Activated CD4-positive, alpha-beta memory T cell treated with anti-CD3 and anti-CD28 coated beads, Interleukin-2, amount 10 ng/mL, durations not matched to agents 7 days and 5 days (primary cell): ENCODE data around the gene COL1A1. TPM values are rescaled to one million over a fixed set of nuclear protein-coding genes. Genes with fewer than 3 reads are reported as not detected.

Experiments
- CTCF ChIA-PET: fragments of 350-600 bp; sonication (Branson Sonifier 250); formaldehyde crosslinking; loops from one replicate; lab custom pipeline; 2021; ENCODE audit warnings: antibody characterized with exemption, inconsistent platforms; lab: Charles Lee
- POLR2A ChIA-PET: fragments of 350-600 bp; sonication (Branson Sonifier 250); formaldehyde crosslinking; loops from one replicate; lab custom pipeline; 2021; ENCODE audit warnings: antibody characterized with exemption; lab: Charles Lee
- DNase-seq: peaks from one replicate; pipeline ENCODE4 v3.0.0-alpha.2; 2020
- H3K27ac Mint-ChIP-seq: one replicate; pipeline ENCODE4 v1.8.0; 2021; ENCODE audit warnings: mild to moderate bottlenecking, mixed read lengths
- H3K27me3 Mint-ChIP-seq: one replicate; pipeline ENCODE4 v1.8.0; 2021; ENCODE audit warnings: mixed read lengths
- H3K36me3 Mint-ChIP-seq: one replicate; pipeline ENCODE4 v1.8.0; 2021; ENCODE audit warnings: low read depth, mixed read lengths
- H3K4me1 Mint-ChIP-seq: one replicate; pipeline ENCODE4 v1.8.0; 2021; ENCODE audit warnings: mixed read lengths
- H3K4me3 Mint-ChIP-seq: one replicate; pipeline ENCODE4 v1.8.0; 2021; ENCODE audit warnings: mild to moderate bottlenecking, mixed read lengths
- H3K9me3 Mint-ChIP-seq: one replicate; pipeline ENCODE4 v1.8.0; 2021; ENCODE audit warnings: mixed read lengths
- total RNA-seq, 2 experiments: library from RNA; stranded (reverse); gene quantifications; one replicate each; pipeline ENCODE4 v1.2.3, GENCODE V29; 2021

COL1A1 gene
- total RNA-seq, result under 1 TPM; 0.50 to 0.55 TPM

DNA sequence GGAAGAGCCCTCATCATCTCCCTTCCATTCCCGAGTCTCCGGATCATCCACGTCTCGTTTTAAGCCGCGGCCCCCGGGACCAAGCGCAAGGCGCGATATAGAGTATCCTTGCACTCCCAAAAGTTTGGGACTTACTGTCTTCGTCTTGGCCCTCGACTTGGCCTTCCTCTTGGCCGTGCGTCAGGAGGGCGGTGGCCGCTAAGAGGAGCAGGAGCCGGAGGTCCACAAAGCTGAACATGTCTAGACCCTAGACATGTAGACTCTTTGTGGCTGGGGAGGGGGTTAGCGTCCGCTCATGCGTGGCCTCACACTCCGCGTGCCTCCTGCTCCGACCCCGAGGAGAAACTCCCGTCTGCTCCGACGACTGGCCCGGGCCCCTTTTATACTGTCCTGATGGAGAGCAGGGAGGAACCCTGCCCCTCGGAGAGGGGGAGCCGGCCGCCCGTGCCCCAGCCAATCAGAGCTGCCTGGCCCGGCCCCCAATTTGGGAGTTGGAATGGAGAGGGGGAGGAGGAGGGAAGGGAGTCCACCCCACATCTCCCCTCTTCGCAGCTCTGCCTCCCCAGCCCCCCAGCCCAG is at the start of gene COL1A1:
Gene COL1A1 (minus strand): TSS at position 356 of the 579 bp plus-strand sequence. CDS start 118 bp downstream, at position 238.
- H3K36me3 Mint-ChIP-seq, result no peaks in the 10 kb centered on the region
- H3K4me1 Mint-ChIP-seq, result peaks cover 20% of the 10 kb centered on the region
- POLR2A ChIA-PET, result interaction anchor here (0.6 to 1.6 kb wide), 4 partner anchors 72 to 91 kb away, joined by 3 to 5 read pairs (median 3); no protein-coding TSS in a partner anchor
- peak within 1 kb of the TSS; percentile 67 for H3K4me3 Mint-ChIP-seq
- peaks cover 66% of the 10 kb centered on the region for H3K27me3 Mint-ChIP-seq
- no peak for DNase-seq
- H3K27ac Mint-ChIP-seq, result no peak within 1 kb of the TSS
- CTCF ChIA-PET, result interaction anchor here (0.9 to 4.5 kb wide), 21 partner anchors 8 to 195 kb away, joined by 3 to 130 read pairs (median 6); partner anchors contain the start of genes LRRC59, PDK2 and TMEM92
- no peaks in the 10 kb centered on the region for H3K9me3 Mint-ChIP-seq

- CTCF ChIA-PET, result no interaction called here
- Mint-ChIP-seq H3K27ac (no peak overlapping the region), H3K36me3 (no peaks in the 10 kb centered on the region), H3K4me1 (no peaks in the 10 kb centered on the region), H3K4me3 (no peak overlapping the region), H3K9me3 (peaks cover 15% of the 10 kb centered on the region), H3K27me3 (peaks cover 36% of the 10 kb centered on the region)
- no peak for DNase-seq
- POLR2A ChIA-PET, result no interaction called here
These were observed 46.8 kb upstream of the COL1A1 start for GRCh38 chr17:50248255-50248654.

- H3K27ac Mint-ChIP-seq, result no peak overlapping the region
- peaks cover 38% of the 10 kb centered on the region for H3K27me3 Mint-ChIP-seq
- no peak overlapping the region for H3K4me3 Mint-ChIP-seq
- POLR2A ChIA-PET, result no interaction called here
- no peaks in the 10 kb centered on the region for H3K4me1 Mint-ChIP-seq
- DNase-seq, result no peak
- CTCF ChIA-PET, result interaction anchor here (1.3 kb wide), 1 partner anchor 44 kb away, joined by 6 read pairs; no protein-coding TSS in a partner anchor
- no peaks in the 10 kb centered on the region for H3K36me3 Mint-ChIP-seq
- H3K9me3 Mint-ChIP-seq, result peaks cover 14% of the 10 kb centered on the region
These were observed 43.3 kb upstream of the COL1A1 start for GRCh38 chr17:50244771-50245170.

DNA sequence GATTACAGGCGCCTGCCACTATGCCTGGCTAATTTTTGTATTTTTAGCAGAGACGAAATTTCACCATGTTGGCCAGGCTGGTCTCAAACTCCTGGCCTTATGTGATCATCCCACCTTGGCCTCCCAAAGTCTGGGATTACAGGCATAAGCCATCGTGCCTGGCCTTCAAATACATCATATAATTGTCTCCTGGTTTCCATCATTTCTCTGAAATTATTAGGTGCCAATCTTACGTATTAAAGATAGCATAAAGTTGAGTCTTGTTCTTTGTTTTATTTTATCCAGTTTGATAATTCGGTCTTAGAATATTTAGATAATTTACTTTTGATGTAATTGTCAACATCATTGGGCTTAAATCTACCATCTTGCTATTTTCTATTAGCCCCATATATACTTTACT is 40.0 kb upstream of the COL1A1 start:
- H3K4me3 Mint-ChIP-seq, result no peak overlapping the region
- DNase-seq, result no peak
- H3K4me1 Mint-ChIP-seq, result no peaks in the 10 kb centered on the region
- no peak overlapping the region for H3K27ac Mint-ChIP-seq
- POLR2A ChIA-PET, result no interaction called here
- H3K27me3 Mint-ChIP-seq, result peaks cover 40% of the 10 kb centered on the region
- CTCF ChIA-PET, result interaction anchor here (1.0 kb wide), 1 partner anchor 147 kb away, joined by 3 read pairs; no protein-coding TSS in a partner anchor
- no peaks in the 10 kb centered on the region for H3K9me3 Mint-ChIP-seq
- H3K36me3 Mint-ChIP-seq, result no peaks in the 10 kb centered on the region

DNA sequence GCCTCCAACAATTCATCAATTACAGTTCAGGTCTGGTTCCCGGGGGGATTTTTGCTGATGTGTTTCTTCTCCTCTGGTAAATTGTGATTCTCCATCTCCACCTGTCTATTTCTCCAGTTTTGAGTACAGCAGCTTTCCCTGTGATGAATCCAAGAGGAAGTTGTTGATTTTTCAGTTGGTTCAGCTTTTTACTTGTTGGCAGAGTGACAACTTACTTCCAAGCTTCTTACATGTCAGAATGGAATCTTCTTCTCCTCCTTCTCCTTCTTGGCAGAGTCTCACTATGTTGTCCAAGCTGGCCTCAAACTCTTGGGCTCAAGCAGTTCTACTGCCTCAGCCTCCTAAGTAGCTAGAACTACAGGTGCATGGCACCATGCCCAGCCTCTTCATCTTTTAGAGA is 39.4 kb upstream of the COL1A1 start:
- DNase-seq, result no peak
- Mint-ChIP-seq H3K4me1 (no peaks in the 10 kb centered on the region), H3K36me3 (no peaks in the 10 kb centered on the region), H3K4me3 (no peak overlapping the region), H3K27ac (no peak overlapping the region), H3K27me3 (peaks cover 41% of the 10 kb centered on the region), H3K9me3 (no peaks in the 10 kb centered on the region)
- POLR2A ChIA-PET, result no interaction called here
- CTCF ChIA-PET, result no interaction called here

DNA sequence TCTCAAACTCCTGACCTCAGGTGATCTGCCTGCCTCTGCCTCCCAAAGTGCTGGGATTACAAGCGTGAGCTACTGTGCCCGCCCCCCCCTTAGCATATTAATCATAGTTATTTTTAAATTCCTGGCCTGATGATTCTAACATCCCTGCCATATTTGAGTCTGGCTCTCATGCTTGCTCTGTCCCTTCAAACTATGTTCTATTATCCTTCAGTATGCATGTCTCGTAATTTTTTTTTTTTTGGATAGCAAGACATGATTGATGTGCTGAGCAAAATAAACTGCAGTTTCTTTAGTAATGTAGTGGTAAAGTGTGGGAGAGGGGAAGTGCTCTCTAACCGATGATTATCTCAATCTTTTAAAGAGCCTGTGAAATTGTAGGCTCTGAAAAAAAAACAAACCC is 38.5 kb upstream of the COL1A1 start:
- DNase-seq, result no peak
- H3K27ac Mint-ChIP-seq, result no peak overlapping the region
- no peaks in the 10 kb centered on the region for H3K4me1 Mint-ChIP-seq
- H3K9me3 Mint-ChIP-seq, result no peaks in the 10 kb centered on the region
- peaks cover 48% of the 10 kb centered on the region for H3K27me3 Mint-ChIP-seq
- ChIA-PET CTCF (no interaction called here), POLR2A (no interaction called here)
- no peak overlapping the region for H3K4me3 Mint-ChIP-seq
- H3K36me3 Mint-ChIP-seq, result no peaks in the 10 kb centered on the region

DNA sequence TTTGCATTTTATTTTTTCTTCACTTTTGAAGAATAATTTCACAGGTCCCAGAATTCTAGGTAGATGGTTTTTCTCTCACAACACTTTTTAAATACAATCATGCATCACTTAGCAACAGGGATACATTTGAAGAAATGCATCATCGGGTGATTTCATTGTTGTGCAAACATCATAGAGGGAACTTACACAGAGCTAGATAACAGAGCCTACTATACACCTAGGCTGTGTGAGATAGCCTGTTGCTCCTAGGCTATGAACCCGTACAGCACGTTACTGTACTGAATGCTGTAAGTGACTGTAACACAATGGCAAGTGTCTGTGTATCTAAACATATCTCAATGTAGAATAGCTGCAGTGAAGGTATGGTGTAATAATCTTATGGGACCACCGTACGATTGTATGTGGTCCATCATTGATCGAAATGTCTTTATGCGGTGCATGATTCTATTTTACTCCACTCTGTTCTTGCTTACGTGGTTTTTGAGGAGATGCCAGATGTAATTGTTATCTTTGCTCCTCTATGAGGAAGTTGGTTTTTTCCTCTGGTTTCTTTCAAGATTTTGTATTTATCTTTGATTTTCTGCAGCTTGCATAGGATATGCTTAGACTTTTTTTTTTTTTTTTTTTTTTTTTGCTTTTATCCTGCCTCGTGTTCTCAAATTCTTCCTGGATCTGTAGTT is 37.3 kb upstream of the COL1A1 start:
- Mint-ChIP-seq H3K4me1 (no peaks in the 10 kb centered on the region), H3K9me3 (peaks cover 2% of the 10 kb centered on the region), H3K4me3 (no peak overlapping the region), H3K27ac (no peak overlapping the region), H3K36me3 (no peaks in the 10 kb centered on the region), H3K27me3 (peaks cover 46% of the 10 kb centered on the region)
- DNase-seq, result no peak
- POLR2A ChIA-PET, result no interaction called here
- CTCF ChIA-PET, result no interaction called here

DNA sequence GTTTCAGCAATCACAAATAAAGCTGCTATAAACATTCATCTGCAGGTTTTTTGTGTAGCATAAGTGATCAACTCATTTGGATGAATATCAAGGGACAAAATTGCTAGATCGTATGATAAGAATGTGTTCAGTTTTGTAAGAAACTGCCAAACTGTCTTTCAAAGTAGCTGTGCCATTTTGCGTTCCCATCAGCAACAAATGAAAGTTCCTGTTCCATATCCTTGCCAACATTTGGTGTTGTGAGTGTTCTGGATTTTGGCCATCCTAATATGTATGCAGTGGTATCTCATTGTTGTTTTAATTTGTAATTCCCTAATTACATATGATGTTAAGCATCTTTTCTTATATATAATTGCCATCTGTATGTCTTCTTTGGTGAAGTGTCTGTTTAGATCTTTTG is 36.5 kb upstream of the COL1A1 start:
- ChIA-PET CTCF (interaction anchor here (1.2 kb wide), 1 partner anchor 17 kb away, joined by 3 read pairs; no protein-coding TSS in a partner anchor), POLR2A (no interaction called here)
- no peaks in the 10 kb centered on the region for H3K36me3 Mint-ChIP-seq
- H3K4me1 Mint-ChIP-seq, result no peaks in the 10 kb centered on the region
- H3K4me3 Mint-ChIP-seq, result no peak overlapping the region
- peaks cover 2% of the 10 kb centered on the region for H3K9me3 Mint-ChIP-seq
- H3K27me3 Mint-ChIP-seq, result peaks cover 50% of the 10 kb centered on the region
- H3K27ac Mint-ChIP-seq, result no peak overlapping the region
- no peak for DNase-seq

DNA sequence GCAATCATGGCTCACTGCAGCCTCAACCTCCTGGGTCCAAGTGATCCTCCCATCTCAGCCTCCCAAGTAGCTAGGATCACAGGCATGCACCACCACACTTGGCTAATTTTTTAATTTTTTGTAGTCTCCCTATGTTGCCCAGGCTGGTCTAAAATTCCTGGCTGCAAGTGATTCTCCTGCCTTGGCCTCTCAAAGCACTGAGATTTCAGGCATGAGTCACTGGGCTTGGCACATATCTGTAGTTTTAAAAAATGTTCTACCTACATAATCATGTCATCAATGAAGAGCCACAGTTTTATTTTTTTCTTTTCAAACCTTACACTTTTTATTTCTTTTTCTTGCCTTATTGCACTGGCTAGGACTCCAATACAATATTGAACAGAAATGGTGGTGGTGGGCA is 33.1 kb upstream of the COL1A1 start:
- Mint-ChIP-seq H3K4me1 (no peaks in the 10 kb centered on the region), H3K36me3 (no peaks in the 10 kb centered on the region), H3K4me3 (no peak overlapping the region), H3K27me3 (peaks cover 46% of the 10 kb centered on the region), H3K27ac (no peak overlapping the region), H3K9me3 (peaks cover 2% of the 10 kb centered on the region)
- POLR2A ChIA-PET, result no interaction called here
- DNase-seq, result no peak
- CTCF ChIA-PET, result no interaction called here

DNA sequence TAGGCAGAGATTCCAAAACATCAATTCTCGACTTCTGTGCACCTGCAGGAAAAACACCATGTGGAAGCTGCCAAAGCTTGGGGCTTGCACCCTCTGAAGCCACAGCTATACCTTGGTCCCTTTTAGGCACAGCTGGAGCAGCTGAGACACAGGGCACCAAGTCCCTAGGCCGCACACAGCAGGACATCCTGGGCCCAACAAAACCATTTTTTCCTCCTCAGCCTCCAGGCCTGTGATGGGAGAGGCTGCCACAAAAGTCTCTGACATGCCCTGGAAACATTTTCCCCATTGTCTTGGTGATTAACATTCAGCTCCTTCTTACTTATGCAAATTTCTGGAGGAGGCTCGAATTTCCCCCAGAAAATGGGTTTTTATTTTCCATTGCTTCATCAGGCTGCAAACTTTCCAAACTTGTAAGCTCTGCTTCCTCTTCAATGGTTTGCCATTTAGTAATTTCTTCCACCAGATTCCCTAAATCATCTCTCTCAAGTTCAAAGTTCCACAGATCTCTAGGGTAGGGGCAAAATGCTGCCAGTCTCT is 24.3 kb upstream of the COL1A1 start:
- peaks cover 8% of the 10 kb centered on the region for H3K9me3 Mint-ChIP-seq
- peaks cover 7% of the 10 kb centered on the region for H3K4me1 Mint-ChIP-seq
- ChIA-PET CTCF (interaction anchor here (1.2 to 1.5 kb wide), 2 partner anchors 10 to 44 kb away, joined by 3 read pairs; no protein-coding TSS in a partner anchor), POLR2A (no interaction called here)
- DNase-seq, result no peak
- H3K36me3 Mint-ChIP-seq, result peaks cover 2% of the 10 kb centered on the region
- peaks cover 11% of the 10 kb centered on the region for H3K27me3 Mint-ChIP-seq
- no peak overlapping the region for H3K4me3 Mint-ChIP-seq
- H3K27ac Mint-ChIP-seq, result no peak overlapping the region

DNA sequence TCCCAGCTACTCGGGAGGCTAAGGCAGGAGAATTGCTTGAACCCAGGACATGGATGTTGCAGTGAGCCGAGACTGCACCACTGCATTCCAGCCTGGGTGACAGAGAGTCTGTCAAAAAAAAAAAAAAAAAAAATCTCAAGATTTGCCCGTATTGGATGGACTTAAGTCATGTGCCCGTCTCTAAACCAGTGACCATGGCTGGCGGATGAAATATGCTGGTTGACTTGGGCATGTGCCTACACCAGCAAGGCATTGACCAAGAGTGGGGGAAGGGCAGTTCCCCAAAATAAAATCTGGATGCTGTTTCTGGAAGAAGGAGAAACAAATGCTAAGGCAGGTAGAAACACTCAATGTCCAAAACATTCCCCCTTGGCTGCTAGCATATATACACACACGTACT is 21.5 kb upstream of the COL1A1 start:
- Mint-ChIP-seq H3K36me3 (peaks cover 2% of the 10 kb centered on the region), H3K27ac (no peak overlapping the region), H3K4me3 (no peak overlapping the region), H3K9me3 (peaks cover 8% of the 10 kb centered on the region), H3K27me3 (peaks cover 14% of the 10 kb centered on the region), H3K4me1 (peaks cover 7% of the 10 kb centered on the region)
- CTCF ChIA-PET, result no interaction called here
- POLR2A ChIA-PET, result no interaction called here
- DNase-seq, result no peak

GRCh38 chr17:50221864-50222545 is 20.6 kb upstream of the COL1A1 start:
- Mint-ChIP-seq H3K36me3 (peaks cover 2% of the 10 kb centered on the region), H3K4me3 (no peak overlapping the region), H3K27me3 (peaks cover 18% of the 10 kb centered on the region), H3K27ac (no peak overlapping the region), H3K4me1 (peaks cover 7% of the 10 kb centered on the region), H3K9me3 (peaks cover 8% of the 10 kb centered on the region)
- DNase-seq, result no peak
- ChIA-PET CTCF (interaction anchor here (1.0 to 1.6 kb wide), 2 partner anchors 16 to 176 kb away, joined by 3 read pairs; partner anchors contain the start of gene LRRC59), POLR2A (no interaction called here)
